ENCODE results near the gene TBX2. TPM values are rescaled to one million over a fixed set of nuclear protein-coding genes. Genes with fewer than 3 reads are reported as not detected.

TBX2 gene
- total and polyA plus RNA-seq, 2 donors (not counting 1 experiment from before 2014, with no cell fraction given): 40.5 to 148 TPM

DNA sequence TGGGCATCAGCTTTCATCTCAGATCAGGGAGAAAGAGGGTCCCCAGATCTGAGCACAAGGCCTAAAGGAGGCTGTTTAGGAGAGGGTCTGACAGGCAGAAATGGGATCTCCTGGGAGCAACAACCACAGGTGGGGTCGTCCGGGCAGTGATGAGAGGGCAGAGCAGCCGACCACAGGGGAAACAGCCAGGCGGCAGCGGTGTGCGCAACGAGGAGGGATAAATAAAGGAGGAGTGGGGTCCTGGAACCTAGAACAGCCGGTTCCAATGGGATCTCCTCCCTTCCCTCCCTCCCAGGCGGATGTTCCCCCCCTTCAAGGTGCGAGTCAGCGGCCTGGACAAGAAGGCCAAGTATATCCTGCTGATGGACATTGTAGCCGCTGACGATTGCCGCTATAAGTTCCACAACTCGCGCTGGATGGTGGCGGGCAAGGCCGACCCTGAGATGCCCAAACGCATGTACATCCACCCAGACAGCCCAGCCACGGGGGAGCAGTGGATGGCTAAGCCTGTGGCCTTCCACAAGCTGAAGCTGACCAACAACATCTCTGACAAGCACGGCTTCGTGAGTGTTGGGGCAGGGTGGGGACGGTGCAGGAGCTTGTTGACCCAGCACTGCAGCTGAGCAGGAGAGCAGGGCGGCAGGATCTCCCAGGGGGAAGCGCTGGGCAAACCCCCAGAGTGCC is 1.9 kb downstream of the TBX2 start:
- TF ChIP-seq CTCF (conservative IDR thresholded peaks at IDR 0.05 in 1 of 2, IDR thresholded peaks at IDR 0.05 in 1 of 2; ENCODE audit: low read depth in 1 of 2, low read length in 2 of 2) (no peak), EZH2 (IDR thresholded peaks at IDR 0.05; ENCODE audit: low read length, missing control alignments) (no peak)
- H3K4me1 ChIP-seq (ENCODE audit: control insufficient read depth, extremely low read depth, insufficient read depth, low read length): no peaks in the 10 kb centered on the region
- peak; percentile 41 to 66 for DNase-seq (ENCODE audit: low read depth in 2 of 2)
- H2AFZ ChIP-seq (ENCODE audit: low read length): no peak overlapping the region
- H3K9me3 ChIP-seq (ENCODE audit: control insufficient read depth, insufficient read depth, low read depth, low read length): no peaks in the 10 kb centered on the region
- peak overlapping the region; percentile 66 for H3K4me2 ChIP-seq (ENCODE audit: extremely low read depth, insufficient read depth, low read length)
- peaks cover 95% of the 10 kb centered on the region for H3K79me2 ChIP-seq (ENCODE audit: control insufficient read depth, insufficient read depth, low read length)
- H3K27ac ChIP-seq (ENCODE audit: insufficient read depth, low read length): peak overlapping the region; percentile 92
- H3K4me3 ChIP-seq (replicated peaks in 1 of 4; ENCODE audit: control extremely low read depth in 1 of 4, insufficient read depth in 1 of 4, low read depth in 3 of 4, low read length in 4 of 4): peak overlapping the region; percentile 75 to 100 (median 94)
- H4K20me1 ChIP-seq (ENCODE audit: control insufficient read depth, extremely low read depth, insufficient read depth, low read length): no peaks in the 10 kb centered on the region
- H3K27me3 ChIP-seq (ENCODE audit: control insufficient read depth, insufficient read depth, low read length): no peaks in the 10 kb centered on the region
- peak overlapping the region; percentile 87 for H3K9ac ChIP-seq (ENCODE audit: insufficient read depth, low read length)
- peaks cover 48% of the 10 kb centered on the region for H3K36me3 ChIP-seq (ENCODE audit: control insufficient read depth, insufficient read depth, low read length)

DNA sequence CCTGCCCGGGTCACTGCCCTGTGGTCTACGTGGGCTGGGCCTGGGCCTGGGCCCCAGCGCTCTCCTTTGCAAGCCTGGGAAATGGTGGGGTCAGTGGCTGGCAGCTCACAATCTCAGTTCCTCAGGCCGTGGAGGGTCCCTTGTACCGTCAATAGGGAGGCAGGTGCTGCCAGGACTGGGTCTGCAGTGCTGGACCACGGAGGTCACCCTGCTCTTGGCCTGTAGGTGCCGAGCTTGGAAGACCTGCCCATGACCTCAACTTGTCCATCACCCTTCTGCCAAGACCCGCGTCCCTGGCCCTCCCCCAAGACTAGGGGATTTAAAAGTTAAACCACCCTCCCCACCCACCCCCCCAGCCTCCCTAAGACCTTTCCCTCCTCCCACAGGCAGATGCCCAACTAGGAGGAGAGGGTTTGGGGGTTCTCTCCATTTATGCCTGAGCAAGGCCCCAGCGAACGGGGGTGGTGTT is 2.5 kb downstream of the TBX2 start:
- peak overlapping the region; percentile 76 for H3K4me2 ChIP-seq (ENCODE audit: extremely low read depth, insufficient read depth, low read length)
- peak in 1 of 2 donors; percentile 85 for DNase-seq (ENCODE audit: low read depth in 2 of 2)
- H3K9ac ChIP-seq (ENCODE audit: insufficient read depth, low read length): peak overlapping the region; percentile 87
- H3K27me3 ChIP-seq (ENCODE audit: control insufficient read depth, insufficient read depth, low read length): no peaks in the 10 kb centered on the region
- no peak overlapping the region for H2AFZ ChIP-seq (ENCODE audit: low read length)
- no peak for TF ChIP-seq CTCF (conservative IDR thresholded peaks at IDR 0.05 in 1 of 2, IDR thresholded peaks at IDR 0.05 in 1 of 2; ENCODE audit: low read depth in 1 of 2, low read length in 2 of 2)
- no peak for TF ChIP-seq EZH2 (IDR thresholded peaks at IDR 0.05; ENCODE audit: low read length, missing control alignments)
- H3K79me2 ChIP-seq (ENCODE audit: control insufficient read depth, insufficient read depth, low read length): peaks cover 95% of the 10 kb centered on the region
- H3K36me3 ChIP-seq (ENCODE audit: control insufficient read depth, insufficient read depth, low read length): peaks cover 53% of the 10 kb centered on the region
- H3K9me3 ChIP-seq (ENCODE audit: control insufficient read depth, insufficient read depth, low read depth, low read length): no peaks in the 10 kb centered on the region
- H3K4me1 ChIP-seq (ENCODE audit: control insufficient read depth, extremely low read depth, insufficient read depth, low read length): peaks cover 4% of the 10 kb centered on the region
- peak overlapping the region; percentile 75 to 100 (median 94) for H3K4me3 ChIP-seq (replicated peaks in 1 of 4; ENCODE audit: control extremely low read depth in 1 of 4, insufficient read depth in 1 of 4, low read depth in 3 of 4, low read length in 4 of 4)
- peak overlapping the region; percentile 95 for H3K27ac ChIP-seq (ENCODE audit: insufficient read depth, low read length)
- H4K20me1 ChIP-seq (ENCODE audit: control insufficient read depth, extremely low read depth, insufficient read depth, low read length): no peaks in the 10 kb centered on the region

DNA sequence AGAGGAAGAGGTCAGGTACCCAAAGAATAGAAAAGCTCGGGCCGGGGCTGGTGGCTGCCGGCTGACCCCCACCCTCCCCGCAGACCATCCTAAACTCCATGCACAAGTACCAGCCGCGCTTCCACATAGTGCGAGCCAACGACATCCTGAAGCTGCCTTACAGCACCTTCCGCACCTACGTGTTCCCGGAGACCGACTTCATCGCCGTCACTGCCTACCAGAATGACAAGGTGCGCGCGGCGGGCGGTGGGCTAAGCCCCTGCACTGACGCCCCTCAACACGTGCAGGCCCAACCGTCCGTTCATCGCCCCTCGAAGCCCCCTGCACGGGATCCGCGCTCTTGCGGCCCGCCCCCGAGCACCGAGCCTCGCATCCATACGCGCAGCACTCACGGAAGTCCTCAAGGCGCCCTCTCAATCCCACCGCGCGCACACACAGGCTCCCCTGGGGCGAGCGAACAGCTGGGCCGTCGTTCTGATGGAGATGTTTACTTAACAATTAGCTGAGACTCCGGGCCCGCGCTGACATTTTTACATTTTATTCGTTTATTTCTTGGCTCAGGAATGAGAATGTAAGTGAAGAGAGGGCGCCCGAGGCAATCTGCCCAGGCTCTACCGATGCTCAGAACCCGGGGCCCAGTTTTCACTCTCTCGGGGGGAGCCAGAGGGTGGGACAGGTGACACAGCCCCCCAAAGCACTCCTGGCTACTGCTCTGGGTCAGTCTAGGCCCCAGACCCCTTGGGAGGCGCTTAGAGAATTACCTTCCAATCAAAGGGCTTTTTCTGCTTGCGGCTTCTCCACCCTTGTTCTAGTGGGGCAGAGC is 3.5 kb downstream of the TBX2 start:
- Histone ChIP-seq H2AFZ (ENCODE audit: low read length) (no peak overlapping the region), H3K9ac (ENCODE audit: insufficient read depth, low read length) (peak overlapping the region; percentile 87), H3K27ac (ENCODE audit: insufficient read depth, low read length) (peak overlapping the region; percentile 95), H3K4me3 (replicated peaks in 1 of 4; ENCODE audit: control extremely low read depth in 1 of 4, insufficient read depth in 1 of 4, low read depth in 3 of 4, low read length in 4 of 4) (peak overlapping the region; percentile 75 to 100 (median 94)), H3K36me3 (ENCODE audit: control insufficient read depth, insufficient read depth, low read length) (peaks cover 64% of the 10 kb centered on the region), H3K79me2 (ENCODE audit: control insufficient read depth, insufficient read depth, low read length) (peaks cover 96% of the 10 kb centered on the region), H3K9me3 (ENCODE audit: control insufficient read depth, insufficient read depth, low read depth, low read length) (no peaks in the 10 kb centered on the region), H4K20me1 (ENCODE audit: control insufficient read depth, extremely low read depth, insufficient read depth, low read length) (no peaks in the 10 kb centered on the region), H3K4me1 (ENCODE audit: control insufficient read depth, extremely low read depth, insufficient read depth, low read length) (peaks cover 12% of the 10 kb centered on the region), H3K27me3 (ENCODE audit: control insufficient read depth, insufficient read depth, low read length) (no peaks in the 10 kb centered on the region), H3K4me2 (ENCODE audit: extremely low read depth, insufficient read depth, low read length) (peak overlapping the region; percentile 100)
- peak in 1 of 2 donors; percentile 64 for DNase-seq (ENCODE audit: low read depth in 2 of 2)
- TF ChIP-seq CTCF (conservative IDR thresholded peaks at IDR 0.05 in 1 of 2, IDR thresholded peaks at IDR 0.05 in 1 of 2; ENCODE audit: low read depth in 1 of 2, low read length in 2 of 2): no peak
- no peak for TF ChIP-seq EZH2 (IDR thresholded peaks at IDR 0.05; ENCODE audit: low read length, missing control alignments)
